ENCODE data around the gene LUC7L2.

DNA sequence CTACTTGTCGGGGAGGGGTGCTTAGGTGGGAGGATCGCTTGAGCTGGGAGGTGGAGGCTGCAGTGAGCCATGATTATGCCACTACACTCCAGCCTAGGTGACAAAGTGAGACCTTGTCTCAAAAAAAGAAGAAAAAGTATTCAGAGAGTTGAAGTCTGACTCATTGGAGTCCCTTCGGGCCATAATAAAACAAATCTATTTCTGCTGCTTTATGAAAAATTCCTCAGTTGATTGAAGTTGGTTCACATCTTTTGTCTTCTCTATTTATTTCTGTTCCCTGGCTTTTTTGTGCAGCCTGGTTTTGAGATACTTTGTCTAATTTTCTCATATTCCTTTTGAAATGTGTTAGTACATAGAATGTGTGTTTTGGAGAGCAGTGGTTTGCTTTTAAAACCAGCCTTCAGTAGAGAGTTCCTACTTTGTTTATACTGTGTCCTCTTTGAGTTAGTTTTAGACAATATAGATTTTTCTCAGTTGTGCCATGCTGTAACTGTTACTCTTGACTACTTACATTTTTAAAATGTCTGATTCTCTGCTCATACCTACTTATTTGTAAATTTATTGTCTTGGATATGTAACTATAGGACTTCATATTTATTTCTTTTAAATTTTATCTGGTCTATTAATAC lies 36.7 kb downstream of the LUC7L2 start:
- no peak for TF ChIP-seq POLR2AphosphoS5 (IDR thresholded peaks at IDR 0.05)
- TF ChIP-seq, protein P1, sequence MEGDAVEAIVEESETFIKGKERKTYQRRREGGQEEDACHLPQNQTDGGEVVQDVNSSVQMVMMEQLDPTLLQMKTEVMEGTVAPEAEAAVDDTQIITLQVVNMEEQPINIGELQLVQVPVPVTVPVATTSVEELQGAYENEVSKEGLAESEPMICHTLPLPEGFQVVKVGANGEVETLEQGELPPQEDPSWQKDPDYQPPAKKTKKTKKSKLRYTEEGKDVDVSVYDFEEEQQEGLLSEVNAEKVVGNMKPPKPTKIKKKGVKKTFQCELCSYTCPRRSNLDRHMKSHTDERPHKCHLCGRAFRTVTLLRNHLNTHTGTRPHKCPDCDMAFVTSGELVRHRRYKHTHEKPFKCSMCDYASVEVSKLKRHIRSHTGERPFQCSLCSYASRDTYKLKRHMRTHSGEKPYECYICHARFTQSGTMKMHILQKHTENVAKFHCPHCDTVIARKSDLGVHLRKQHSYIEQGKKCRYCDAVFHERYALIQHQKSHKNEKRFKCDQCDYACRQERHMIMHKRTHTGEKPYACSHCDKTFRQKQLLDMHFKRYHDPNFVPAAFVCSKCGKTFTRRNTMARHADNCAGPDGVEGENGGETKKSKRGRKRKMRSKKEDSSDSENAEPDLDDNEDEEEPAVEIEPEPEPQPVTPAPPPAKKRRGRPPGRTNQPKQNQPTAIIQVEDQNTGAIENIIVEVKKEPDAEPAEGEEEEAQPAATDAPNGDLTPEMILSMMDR (IDR thresholded peaks at IDR 0.05) = no peak

Data from breast epithelium (tissue), 3 donors.